Hepatocyte (in vitro differentiated cells): Measurements from ENCODE around the gene FRS2.

Experiments
- CTCF ChIP-seq: fragments of 200-600 bp; sonication (generic); IDR thresholded peaks from 2 replicates; pipeline ENCODE4 v1.5.1; 2016; ENCODE audit warnings: antibody characterized with exemption, mild to moderate bottlenecking; ENCODE audit not compliant: poor library complexity
- EZH2 ChIP-seq: fragments of 200-600 bp; sonication (generic); IDR thresholded peaks from 2 replicates; pipeline ENCODE4 v1.6.1; 2016; ENCODE audit warnings: antibody characterized with exemption, mild to moderate bottlenecking, borderline replicate concordance
- EZH2phosphoT487 ChIP-seq: fragments of 200-600 bp; sonication (generic); IDR thresholded peaks from one replicate; pipeline ENCODE4 v1.6.1; 2018; ENCODE audit warnings: antibody characterized with exemption, mild to moderate bottlenecking, low read depth, moderate library complexity; ENCODE audit not compliant: unreplicated experiment, severe bottlenecking

GRCh38 chr12:69610729-69611128 is 140.5 kb downstream of the FRS2 start, which contains the start of gene LRRC10:
- TF ChIP-seq EZH2phosphoT487 (no peak), EZH2 (no peak), CTCF (no peak)
